ENCODE measurements around the gene ARHGAP21. TPM values are rescaled to one million over a fixed set of nuclear protein-coding genes. Genes with fewer than 3 reads are reported as not detected.

ARHGAP21 gene
- total RNA-seq, 1 experiment from 2014 or later, result 45.8 TPM

DNA sequence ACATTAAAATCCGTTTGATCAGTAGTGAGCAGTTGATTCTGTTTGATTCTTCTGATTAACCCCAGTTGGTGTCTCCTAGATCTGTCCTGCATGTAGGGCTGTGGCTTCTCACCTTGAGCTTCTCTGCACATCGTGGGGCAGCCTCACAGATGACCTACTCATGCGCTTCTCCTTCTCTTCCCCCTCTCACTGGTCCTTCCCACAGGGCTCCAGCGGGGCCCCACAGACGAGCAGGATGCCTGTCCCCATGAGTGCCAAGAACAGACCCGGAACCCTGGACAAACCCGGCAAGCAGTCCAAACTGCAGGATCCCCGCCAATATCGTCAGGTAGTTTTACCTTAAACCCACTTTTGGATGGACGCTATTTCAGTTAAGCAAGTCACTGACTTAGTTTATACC lies 178.9 kb downstream of the ARHGAP21 start:
- POLR2A ChIA-PET, result no interaction called here
- no peaks in the 10 kb centered on the region for H3K36me3 ChIP-seq (ENCODE audit: control insufficient read depth, insufficient read depth, low read length)
- in situ Hi-C loops (cut with HindIII; ENCODE audit: low pct_unique_long_range_greater_than_20kb, low sequenced_read_pairs), result no loop called here

DNA sequence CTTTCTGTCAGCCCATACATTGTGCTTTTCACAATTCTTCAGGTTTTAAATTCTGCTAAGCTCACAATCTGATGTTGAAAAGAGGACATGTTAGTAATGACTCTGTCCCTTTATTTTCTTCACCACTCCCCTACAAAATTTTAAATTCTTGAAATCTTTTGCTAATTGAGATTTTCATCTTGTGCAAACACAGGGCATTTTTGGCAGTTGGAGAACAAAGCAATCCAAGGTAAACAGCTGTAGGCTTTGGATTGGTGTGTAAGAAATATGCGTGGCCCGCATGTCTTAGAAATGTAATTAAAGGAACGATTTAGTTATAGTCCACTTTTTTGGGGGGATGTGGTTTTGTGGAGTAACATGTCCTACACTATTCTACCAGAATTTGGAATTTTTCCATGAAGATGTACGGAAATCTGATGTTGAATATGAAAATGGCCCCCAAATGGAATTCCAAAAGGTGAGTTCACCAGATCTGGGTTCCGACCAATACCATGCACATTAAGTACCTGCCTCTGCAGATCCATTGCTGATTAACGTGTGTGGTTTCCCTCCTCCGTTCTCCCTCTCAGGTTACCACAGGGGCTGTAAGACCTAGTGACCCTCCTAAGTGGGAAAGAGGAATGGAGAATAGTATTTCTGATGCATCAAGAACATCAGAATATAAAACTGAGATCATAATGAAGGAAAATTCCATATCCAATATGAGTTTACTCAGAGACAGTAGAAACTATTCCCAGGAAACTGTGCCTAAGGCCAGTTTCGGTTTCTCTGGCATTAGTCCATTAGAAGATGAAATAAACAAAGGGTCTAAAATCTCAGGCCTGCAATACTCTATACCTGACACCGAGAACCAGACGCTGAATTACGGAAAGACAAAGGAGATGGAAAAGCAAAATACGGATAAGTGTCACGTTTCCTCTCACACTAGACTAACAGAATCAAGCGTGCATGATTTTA lies 181.1 kb downstream of the ARHGAP21 start:
- H3K4me3 ChIP-seq (ENCODE audit: low read depth in 2 of 2, low read length in 2 of 2), result no peak overlapping the region
- no peak for TF ChIP-seq SIN3A (IDR thresholded peaks at IDR 0.05; ENCODE audit: borderline replicate concordance, insufficient read depth, low read depth, low read length)
- TF ChIP-seq, protein P1, sequence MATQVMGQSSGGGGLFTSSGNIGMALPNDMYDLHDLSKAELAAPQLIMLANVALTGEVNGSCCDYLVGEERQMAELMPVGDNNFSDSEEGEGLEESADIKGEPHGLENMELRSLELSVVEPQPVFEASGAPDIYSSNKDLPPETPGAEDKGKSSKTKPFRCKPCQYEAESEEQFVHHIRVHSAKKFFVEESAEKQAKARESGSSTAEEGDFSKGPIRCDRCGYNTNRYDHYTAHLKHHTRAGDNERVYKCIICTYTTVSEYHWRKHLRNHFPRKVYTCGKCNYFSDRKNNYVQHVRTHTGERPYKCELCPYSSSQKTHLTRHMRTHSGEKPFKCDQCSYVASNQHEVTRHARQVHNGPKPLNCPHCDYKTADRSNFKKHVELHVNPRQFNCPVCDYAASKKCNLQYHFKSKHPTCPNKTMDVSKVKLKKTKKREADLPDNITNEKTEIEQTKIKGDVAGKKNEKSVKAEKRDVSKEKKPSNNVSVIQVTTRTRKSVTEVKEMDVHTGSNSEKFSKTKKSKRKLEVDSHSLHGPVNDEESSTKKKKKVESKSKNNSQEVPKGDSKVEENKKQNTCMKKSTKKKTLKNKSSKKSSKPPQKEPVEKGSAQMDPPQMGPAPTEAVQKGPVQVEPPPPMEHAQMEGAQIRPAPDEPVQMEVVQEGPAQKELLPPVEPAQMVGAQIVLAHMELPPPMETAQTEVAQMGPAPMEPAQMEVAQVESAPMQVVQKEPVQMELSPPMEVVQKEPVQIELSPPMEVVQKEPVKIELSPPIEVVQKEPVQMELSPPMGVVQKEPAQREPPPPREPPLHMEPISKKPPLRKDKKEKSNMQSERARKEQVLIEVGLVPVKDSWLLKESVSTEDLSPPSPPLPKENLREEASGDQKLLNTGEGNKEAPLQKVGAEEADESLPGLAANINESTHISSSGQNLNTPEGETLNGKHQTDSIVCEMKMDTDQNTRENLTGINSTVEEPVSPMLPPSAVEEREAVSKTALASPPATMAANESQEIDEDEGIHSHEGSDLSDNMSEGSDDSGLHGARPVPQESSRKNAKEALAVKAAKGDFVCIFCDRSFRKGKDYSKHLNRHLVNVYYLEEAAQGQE (IDR thresholded peaks at IDR 0.05; ENCODE audit: insufficient read depth in 1 of 2, low read depth in 2 of 2, low read length in 1 of 2), result no peak
- no peak for TF ChIP-seq TCF7L2 (IDR thresholded peaks at IDR 0.05; ENCODE audit: low read depth, low read length)
- TF ChIP-seq POLR2AphosphoS5 (IDR thresholded peaks at IDR 0.05; ENCODE audit: low read depth, low read length), result no peak
- H3K27me3 ChIP-seq (ENCODE audit: control insufficient read depth, insufficient read depth, low read length), result no peaks in the 10 kb centered on the region
- DNase-seq (ENCODE audit: low read depth, low spot score) (no peak), ATAC-seq (no peak)
- H3K27ac ChIP-seq (ENCODE audit: low read length), result no peak overlapping the region
- no peaks in the 10 kb centered on the region for H3K9me3 ChIP-seq (ENCODE audit: control insufficient read depth, insufficient read depth, low read depth, low read length)
- no peaks in the 10 kb centered on the region for H3K4me1 ChIP-seq (ENCODE audit: control insufficient read depth, insufficient read depth, low read length)
- BruUV-seq (replicated peaks), result no TSS peak
- intact Hi-C loops (cut with micrococcal nuclease; ENCODE audit: unreplicated experiment), result no loop called here
- CTCF ChIA-PET, result no interaction called here
- in situ Hi-C loops (cut with HindIII; ENCODE audit: low pct_unique_long_range_greater_than_20kb, low sequenced_read_pairs), result no loop called here
- H3K36me3 ChIP-seq (ENCODE audit: control insufficient read depth, insufficient read depth, low read length), result no peaks in the 10 kb centered on the region
- POLR2A ChIA-PET, result no interaction called here

More for the DNA sequence above, 178.9 kb downstream of the ARHGAP21 start:
- H3K4me1 ChIP-seq (ENCODE audit: control insufficient read depth, insufficient read depth, low read length), result no peaks in the 10 kb centered on the region
- TF ChIP-seq SIN3A (IDR thresholded peaks at IDR 0.05; ENCODE audit: borderline replicate concordance, insufficient read depth, low read depth, low read length) (no peak), TCF7L2 (IDR thresholded peaks at IDR 0.05; ENCODE audit: low read depth, low read length) (no peak)
- ATAC-seq, result no peak
- CTCF ChIA-PET, result no interaction called here
- no peak overlapping the region for H3K27ac ChIP-seq (ENCODE audit: low read length)
- intact Hi-C loops (cut with micrococcal nuclease; ENCODE audit: unreplicated experiment), result no loop called here
- BruUV-seq (replicated peaks), result no TSS peak
- no peaks in the 10 kb centered on the region for H3K9me3 ChIP-seq (ENCODE audit: control insufficient read depth, insufficient read depth, low read depth, low read length)
- H3K4me3 ChIP-seq (ENCODE audit: low read depth in 2 of 2, low read length in 2 of 2), result no peak overlapping the region
- no peak for DNase-seq (ENCODE audit: low read depth, low spot score)
- H3K27me3 ChIP-seq (ENCODE audit: control insufficient read depth, insufficient read depth, low read length), result no peaks in the 10 kb centered on the region

DNA sequence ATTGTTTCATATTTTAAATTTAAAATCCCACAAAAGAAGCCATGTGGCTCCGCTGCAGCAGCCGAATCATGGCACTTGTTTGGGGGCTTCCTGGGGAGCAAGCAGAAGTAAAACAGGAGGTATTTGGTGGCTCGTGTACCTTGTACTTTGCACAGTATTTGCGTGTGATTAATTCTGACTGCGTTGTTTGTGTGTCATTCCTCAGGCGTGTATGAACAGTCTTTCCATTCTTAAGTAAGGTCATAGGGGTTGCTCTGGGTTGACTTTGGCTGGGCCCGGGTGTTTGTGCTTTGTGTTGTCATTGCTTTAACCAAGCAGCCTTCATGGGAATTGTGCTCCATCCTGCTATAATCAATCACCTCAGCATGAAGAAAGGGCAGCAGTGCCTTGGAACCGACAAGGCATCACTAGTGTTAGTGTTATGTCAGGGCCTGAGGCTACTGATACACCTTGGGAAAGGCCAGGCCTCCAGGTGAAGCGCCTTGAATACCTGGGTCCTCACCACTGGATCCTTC lies 182.4 kb downstream of the ARHGAP21 start:
- intact Hi-C loops (cut with micrococcal nuclease; ENCODE audit: unreplicated experiment), result no loop called here
- DNase-seq (ENCODE audit: low read depth, low spot score), result no peak
- Histone ChIP-seq H3K9me3 (ENCODE audit: control insufficient read depth, insufficient read depth, low read depth, low read length) (no peaks in the 10 kb centered on the region), H3K27me3 (ENCODE audit: control insufficient read depth, insufficient read depth, low read length) (no peaks in the 10 kb centered on the region), H3K4me3 (ENCODE audit: low read depth in 2 of 2, low read length in 2 of 2) (no peak overlapping the region), H3K27ac (ENCODE audit: low read length) (no peak overlapping the region), H3K4me1 (ENCODE audit: control insufficient read depth, insufficient read depth, low read length) (no peaks in the 10 kb centered on the region), H3K36me3 (ENCODE audit: control insufficient read depth, insufficient read depth, low read length) (no peaks in the 10 kb centered on the region)
- CTCF ChIA-PET, result no interaction called here
- TF ChIP-seq, protein P1 (IDR thresholded peaks at IDR 0.05; ENCODE audit: insufficient read depth in 1 of 2, low read depth in 2 of 2, low read length in 1 of 2), result no peak
- TF ChIP-seq SIN3A (IDR thresholded peaks at IDR 0.05; ENCODE audit: borderline replicate concordance, insufficient read depth, low read depth, low read length) (no peak), TCF7L2 (IDR thresholded peaks at IDR 0.05; ENCODE audit: low read depth, low read length) (no peak), POLR2AphosphoS5 (IDR thresholded peaks at IDR 0.05; ENCODE audit: low read depth, low read length) (no peak)
- TF ChIP-seq, protein P2, sequence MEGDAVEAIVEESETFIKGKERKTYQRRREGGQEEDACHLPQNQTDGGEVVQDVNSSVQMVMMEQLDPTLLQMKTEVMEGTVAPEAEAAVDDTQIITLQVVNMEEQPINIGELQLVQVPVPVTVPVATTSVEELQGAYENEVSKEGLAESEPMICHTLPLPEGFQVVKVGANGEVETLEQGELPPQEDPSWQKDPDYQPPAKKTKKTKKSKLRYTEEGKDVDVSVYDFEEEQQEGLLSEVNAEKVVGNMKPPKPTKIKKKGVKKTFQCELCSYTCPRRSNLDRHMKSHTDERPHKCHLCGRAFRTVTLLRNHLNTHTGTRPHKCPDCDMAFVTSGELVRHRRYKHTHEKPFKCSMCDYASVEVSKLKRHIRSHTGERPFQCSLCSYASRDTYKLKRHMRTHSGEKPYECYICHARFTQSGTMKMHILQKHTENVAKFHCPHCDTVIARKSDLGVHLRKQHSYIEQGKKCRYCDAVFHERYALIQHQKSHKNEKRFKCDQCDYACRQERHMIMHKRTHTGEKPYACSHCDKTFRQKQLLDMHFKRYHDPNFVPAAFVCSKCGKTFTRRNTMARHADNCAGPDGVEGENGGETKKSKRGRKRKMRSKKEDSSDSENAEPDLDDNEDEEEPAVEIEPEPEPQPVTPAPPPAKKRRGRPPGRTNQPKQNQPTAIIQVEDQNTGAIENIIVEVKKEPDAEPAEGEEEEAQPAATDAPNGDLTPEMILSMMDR (IDR thresholded peaks at IDR 0.05), result no peak
- POLR2A ChIA-PET, result no interaction called here
- in situ Hi-C loops (cut with HindIII; ENCODE audit: low pct_unique_long_range_greater_than_20kb, low sequenced_read_pairs), result no loop called here
- no TSS peak for BruUV-seq (replicated peaks)
- no peak for ATAC-seq
